ENCODE data around the gene PALM. TPM values are rescaled to one million over a fixed set of nuclear protein-coding genes. Genes with fewer than 3 reads are reported as not detected.

Gene PALM
- total and polyA plus RNA-seq, 12 donors, result 12.5 to 36.7 (median 18.7) TPM

- intact Hi-C loops (cut with DNase I), result loop anchor here in 4 of 10 donors (2.0 to 10.0 kb wide), 4 partner anchors 90 to 210 kb away; partner anchors contain the start of genes CFD (in 1 of the 4) and ELANE (in 1 of the 4)
- no peak for ATAC-seq
- TF ChIP-seq CTCF (IDR thresholded peaks at IDR 0.05), result no peak
Measured at GRCh38 chr19:764301-764700, 55.6 kb downstream of the PALM start.

GRCh38 chr19:765179-765738 is 56.5 kb downstream of the PALM start:
- peaks cover 0 to 6% (median 0%) of the 10 kb centered on the region in 11 donors for H3K9me3 ChIP-seq
- H3K27ac ChIP-seq, result no peak overlapping the region
- TF ChIP-seq CTCF (IDR thresholded peaks at IDR 0.05), result no peak
- H3K27me3 ChIP-seq, result peaks cover 0 to 3% (median 0%) of the 10 kb centered on the region in 7 donors
- peaks cover 0 to 3% (median 0%) of the 10 kb centered on the region in 9 donors for H3K4me1 ChIP-seq
- DNase-seq, result no peak
- H3K4me3 ChIP-seq, result no peak overlapping the region
- no peaks in the 10 kb centered on the region for H3K36me3 ChIP-seq
- WGBS, 2 donors, result 76 to 79% methylated on average over 7 of the region's 7 CpGs
- no peak for ATAC-seq
- intact Hi-C loops (cut with DNase I), result loop anchor here in 6 of 10 donors (2.0 to 10.0 kb wide), 7 partner anchors 90 to 217 kb away; partner anchors contain the start of genes WDR18 (in 2 of the 6), CFD (in 1 of the 6), ELANE (in 1 of the 6) and KISS1R (in 1 of the 6)

More at GRCh38 chr19:764301-764700, 55.6 kb downstream of the PALM start:
- H3K4me1 ChIP-seq, result no peaks in the 10 kb centered on the region
- H3K27ac ChIP-seq, result no peak overlapping the region
- WGBS, 2 donors, result 91 to 92% methylated on average over 12 of the region's 12 CpGs
- no peak for DNase-seq
- H3K4me3 ChIP-seq, result no peak overlapping the region
- peaks cover 0 to 3% (median 0%) of the 10 kb centered on the region in 7 donors for H3K27me3 ChIP-seq
- no peaks in the 10 kb centered on the region for H3K36me3 ChIP-seq
- H3K9me3 ChIP-seq, result peaks cover 0 to 13% (median 0%) of the 10 kb centered on the region in 11 donors

GRCh38 chr19:768424-768823 is 59.7 kb downstream of the PALM start:
- intact Hi-C loops (cut with DNase I), result loop anchor here in 5 of 10 donors (5.0 to 10.0 kb wide), 6 partner anchors 86 to 214 kb away; partner anchors contain the start of genes WDR18 (in 2 of the 5), CFD (in 1 of the 5), ELANE (in 1 of the 5) and KISS1R (in 1 of the 5)

GRCh38 chr19:769616-770015 is 60.9 kb downstream of the PALM start:
- intact Hi-C loops (cut with DNase I), result loop anchor here (1.0 to 10.0 kb wide), 9 partner anchors 85 to 213 kb away; partner anchors contain the start of genes WDR18 (in 7 of the 10), CFD (in 3 of the 10), KISS1R (in 2 of the 10) and ELANE (in 1 of the 10)
- Histone ChIP-seq H3K36me3 (no peaks in the 10 kb centered on the region), H3K4me1 (peaks cover 0 to 12% (median 7%) of the 10 kb centered on the region in 9 donors), H3K27ac (no peak overlapping the region), H3K4me3 (no peak overlapping the region), H3K9me3 (no peaks in the 10 kb centered on the region), H3K27me3 (no peaks in the 10 kb centered on the region)
- no peak for TF ChIP-seq CTCF (IDR thresholded peaks at IDR 0.05)
- ATAC-seq, result no peak
- 70 to 72% methylated on average over 6 of the region's 6 CpGs for WGBS, 2 donors
- no peak for DNase-seq

More at GRCh38 chr19:768424-768823, 59.7 kb downstream of the PALM start:
- Histone ChIP-seq H3K4me1 (peaks cover 0 to 12% (median 7%) of the 10 kb centered on the region in 9 donors), H3K36me3 (no peaks in the 10 kb centered on the region), H3K27ac (no peak overlapping the region), H3K27me3 (no peaks in the 10 kb centered on the region), H3K4me3 (no peak overlapping the region), H3K9me3 (no peaks in the 10 kb centered on the region)
- TF ChIP-seq CTCF (IDR thresholded peaks at IDR 0.05), result no peak
- DNase-seq (no peak), ATAC-seq (no peak)
- WGBS, 2 donors, result 68 to 72% methylated on average over 14 of the region's 14 CpGs

Data from heart right ventricle (tissue), 16 donors.